Epidermal melanocyte (primary cell): Measurements from ENCODE around the gene MGAT4A.
"Not testable (repeated sequence)": the region's sequence is repeated elsewhere in the genome, so short reads cannot be mapped to it uniquely, and the experiment has no call there.

Experiments
- DNase-seq: peaks from one replicate; pipeline ENCODE4 v3.0.0; 2011; ENCODE audit warnings: low spot score; ENCODE audit not compliant: insufficient read length

Gene MGAT4A

GRCh38 chr2:98730053-98730706 lies 752 bp downstream of the MGAT4A start:
- no peak for DNase-seq

GRCh38 chr2:98729652-98730051 lies 1.3 kb downstream of the MGAT4A start:
- no peak for DNase-seq

DNA sequence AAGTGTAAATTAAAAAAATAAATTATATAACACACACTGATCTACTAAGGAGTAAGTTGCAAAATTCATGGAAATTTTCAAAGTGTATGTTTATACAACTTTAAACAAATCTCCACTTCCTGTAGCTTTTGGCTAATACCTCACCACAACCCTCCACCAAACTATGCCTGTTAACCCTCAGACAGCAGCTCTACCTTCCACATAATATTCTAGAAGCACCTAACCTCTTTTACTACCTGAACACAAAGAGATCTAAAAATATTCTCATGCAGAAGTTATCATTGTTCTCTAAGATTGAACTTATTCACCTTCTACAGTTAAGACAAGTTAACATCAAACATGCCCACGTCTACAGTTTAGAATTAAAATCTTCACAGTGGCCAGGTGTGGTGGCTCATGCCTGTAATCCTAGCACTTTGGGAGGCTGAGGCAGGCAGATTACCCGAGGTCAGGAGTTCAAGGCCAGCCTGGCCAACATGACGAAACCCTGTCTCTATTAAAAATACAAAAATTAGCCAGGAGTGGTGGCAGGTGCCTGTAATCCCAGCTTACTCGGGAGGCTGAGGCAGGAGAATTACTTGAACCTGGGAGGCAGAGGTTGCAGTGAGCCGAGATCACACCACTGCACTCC lies 2.7 kb downstream of the MGAT4A start:
- DNase-seq = not testable (repeated sequence)

GRCh38 chr2:98727369-98728087 lies 3.4 kb downstream of the MGAT4A start:
- DNase-seq = no peak

DNA sequence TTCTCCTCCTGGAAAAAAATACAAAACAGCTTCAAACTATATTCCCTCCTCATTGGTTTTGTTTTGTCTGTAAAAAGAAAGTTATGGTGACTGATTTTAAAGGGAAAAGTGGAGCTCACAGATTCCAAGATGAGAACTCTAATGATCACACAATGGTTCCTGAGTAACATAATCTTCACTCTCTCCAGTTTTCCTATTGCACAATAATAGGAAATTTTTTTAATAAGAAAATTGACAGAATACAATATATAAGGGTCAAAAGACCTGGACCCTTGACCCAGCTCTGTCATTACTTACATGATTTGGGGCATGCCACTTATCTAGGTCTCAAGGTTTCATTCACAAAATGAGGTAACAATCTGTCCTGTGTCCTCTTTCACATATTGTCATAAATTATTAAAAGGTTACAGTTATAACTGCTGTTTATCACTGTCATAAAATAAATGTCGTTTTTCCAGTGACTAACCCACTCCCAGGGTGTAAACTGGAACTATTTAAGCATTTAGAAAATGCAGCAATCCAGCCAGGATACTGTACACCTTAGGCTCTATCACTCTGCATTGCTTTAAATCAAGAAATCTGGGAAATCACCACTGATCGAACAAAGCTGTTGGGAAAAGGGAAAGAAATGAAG lies 4.1 kb downstream of the MGAT4A start:
- DNase-seq = no peak

DNA sequence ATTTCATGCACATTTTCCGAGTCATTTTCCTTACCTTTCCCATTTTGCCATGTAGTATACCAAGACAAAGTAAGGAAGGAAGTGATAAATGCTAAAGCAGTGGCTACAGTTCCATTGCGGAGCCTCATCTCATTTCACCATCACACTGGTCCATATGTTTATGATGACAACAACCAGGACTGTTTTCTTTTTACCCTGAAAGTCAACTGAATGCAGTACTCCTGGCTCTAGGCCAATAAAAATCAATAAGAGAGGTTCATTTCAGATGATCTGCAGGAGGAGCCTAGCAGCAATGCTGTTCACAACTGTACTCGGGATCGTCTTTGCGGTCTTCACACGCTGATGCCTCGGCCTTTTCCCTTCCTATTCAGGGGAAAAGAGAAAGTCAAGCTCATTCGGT lies 4.7 kb downstream of the MGAT4A start:
- no peak for DNase-seq

DNA sequence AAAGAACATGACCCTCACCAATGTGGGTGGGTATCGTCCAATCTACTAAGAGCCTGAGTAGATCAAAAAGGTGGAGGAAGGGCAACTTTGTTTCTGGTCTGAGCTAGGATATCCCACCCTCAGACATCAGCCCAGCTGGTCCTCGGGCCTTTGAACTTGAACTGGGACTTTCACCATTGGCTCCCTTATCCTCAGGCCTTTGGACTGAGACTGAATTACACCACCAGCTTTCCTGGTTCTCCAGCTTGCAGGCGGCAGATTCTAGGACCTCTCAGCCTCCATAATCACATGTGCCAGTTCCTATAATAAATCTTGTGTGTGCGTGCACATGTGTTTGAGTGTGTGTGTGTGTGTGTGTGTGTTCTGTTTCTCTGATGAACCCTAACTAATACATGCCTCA lies 10.6 kb downstream of the MGAT4A start:
- no peak for DNase-seq

GRCh38 chr2:98717621-98718020 lies 13.3 kb downstream of the MGAT4A start:
- no peak for DNase-seq

- no peak for DNase-seq
Observed at GRCh38 chr2:98716786-98717185, 14.1 kb downstream of the MGAT4A start.

DNA sequence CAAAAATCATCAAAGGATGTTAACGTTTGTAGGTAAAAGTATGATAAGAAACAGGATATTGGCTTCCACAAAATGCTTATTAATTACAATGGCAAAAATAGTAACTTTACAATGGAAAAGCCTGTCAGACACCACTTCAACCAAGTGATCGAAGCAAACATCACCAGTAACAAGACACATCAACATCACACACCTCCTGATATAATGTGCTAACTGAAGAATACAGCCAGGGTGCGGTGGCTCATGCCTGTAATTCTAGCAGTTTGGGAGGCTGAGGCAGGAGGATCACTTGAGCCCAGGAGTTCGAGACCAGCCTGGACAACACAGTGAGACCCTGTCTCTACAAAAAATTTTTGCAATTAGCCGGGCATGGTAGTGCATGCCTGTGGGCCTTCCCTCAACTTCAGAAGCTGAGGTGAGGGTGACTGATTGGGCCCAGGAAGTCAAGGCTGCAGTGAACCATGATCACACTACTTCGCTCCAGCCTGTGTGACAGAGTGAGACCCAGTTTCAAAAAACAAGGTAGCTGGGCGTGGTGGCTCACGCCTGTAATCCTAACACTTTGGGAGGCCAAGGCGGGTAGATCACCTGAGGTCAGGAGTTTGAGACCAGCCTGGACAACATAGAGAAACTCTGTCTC lies 15.0 kb downstream of the MGAT4A start:
- no peak for DNase-seq

DNA sequence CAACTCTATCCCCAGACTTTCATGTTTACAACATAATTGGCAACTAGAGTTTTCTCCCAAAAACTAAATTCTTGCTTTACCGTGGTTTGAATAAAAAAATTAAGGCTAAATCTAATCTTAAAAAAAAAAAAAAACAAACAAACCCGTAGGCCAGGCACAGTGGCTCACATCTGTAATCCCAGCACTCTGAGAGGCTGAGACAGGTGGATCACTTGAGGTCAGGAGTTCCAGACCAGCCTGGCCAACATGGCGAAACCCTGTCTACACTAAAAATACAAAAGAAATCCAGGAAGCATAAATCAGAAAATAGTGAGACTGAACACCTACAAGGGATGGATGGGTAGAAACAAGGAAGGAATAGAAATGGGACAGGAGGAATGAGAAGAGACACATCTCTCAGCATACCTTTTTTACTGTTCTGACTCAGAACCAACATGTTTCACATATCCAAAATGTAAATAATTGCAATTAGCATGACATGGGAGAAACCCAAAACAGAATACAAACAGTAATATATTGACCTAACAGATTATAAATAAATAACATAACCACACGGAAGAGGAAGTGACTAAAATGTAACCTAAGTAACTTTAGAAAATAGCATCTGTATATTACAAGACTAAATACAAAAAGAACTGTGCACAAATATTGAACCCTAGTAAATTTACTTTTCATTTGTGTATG lies 17.5 kb downstream of the MGAT4A start:
- no peak for DNase-seq

- no peak for DNase-seq
Observed at GRCh38 chr2:98712145-98712544, 18.8 kb downstream of the MGAT4A start.

DNA sequence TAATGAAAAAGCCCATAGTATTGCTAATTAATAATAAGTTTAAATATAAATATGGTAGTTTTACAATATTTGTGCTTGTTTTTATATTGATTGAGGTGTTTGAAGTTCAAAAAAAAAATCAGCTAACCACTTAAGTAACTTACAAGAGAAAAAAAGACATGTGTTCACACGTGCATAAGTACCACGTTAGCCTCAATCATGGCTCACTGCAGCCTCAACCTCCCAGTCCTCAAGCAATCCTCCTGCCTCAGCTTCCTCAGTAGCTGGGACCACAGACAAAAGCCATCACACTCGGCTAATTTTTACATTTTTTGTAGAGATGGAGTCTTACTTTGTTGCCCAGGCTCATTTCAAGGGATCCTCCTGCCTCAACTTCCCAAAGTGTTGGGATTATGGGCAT lies 19.4 kb downstream of the MGAT4A start:
- DNase-seq = no peak

DNA sequence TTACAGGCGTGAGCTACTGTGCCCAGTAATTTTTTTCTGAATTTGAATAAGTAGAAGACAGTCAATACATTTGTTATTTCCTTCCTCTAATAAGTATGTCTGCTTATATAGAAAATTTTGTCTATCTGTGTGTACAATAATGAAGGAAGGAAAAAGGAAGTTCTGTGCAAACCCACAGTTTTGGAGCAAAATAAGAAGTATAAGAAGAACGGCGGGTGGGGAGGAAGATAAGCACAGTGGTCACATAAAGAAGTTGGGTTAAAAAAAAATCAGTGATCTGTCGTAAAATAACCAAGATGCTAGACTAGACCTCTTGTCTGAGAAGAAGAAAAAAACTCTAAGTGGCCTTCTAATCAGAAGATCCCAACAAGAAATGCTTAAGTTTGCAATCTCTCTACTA lies 20.2 kb downstream of the MGAT4A start:
- no peak for DNase-seq

GRCh38 chr2:98709535-98709934 lies 21.4 kb downstream of the MGAT4A start:
- DNase-seq = no peak

GRCh38 chr2:98708396-98709186 lies 22.3 kb downstream of the MGAT4A start:
- DNase-seq = no peak

- DNase-seq = no peak
Observed at GRCh38 chr2:98706591-98706990, 24.3 kb downstream of the MGAT4A start.

GRCh38 chr2:98705333-98705617 lies 25.7 kb downstream of the MGAT4A start:
- DNase-seq = no peak

DNA sequence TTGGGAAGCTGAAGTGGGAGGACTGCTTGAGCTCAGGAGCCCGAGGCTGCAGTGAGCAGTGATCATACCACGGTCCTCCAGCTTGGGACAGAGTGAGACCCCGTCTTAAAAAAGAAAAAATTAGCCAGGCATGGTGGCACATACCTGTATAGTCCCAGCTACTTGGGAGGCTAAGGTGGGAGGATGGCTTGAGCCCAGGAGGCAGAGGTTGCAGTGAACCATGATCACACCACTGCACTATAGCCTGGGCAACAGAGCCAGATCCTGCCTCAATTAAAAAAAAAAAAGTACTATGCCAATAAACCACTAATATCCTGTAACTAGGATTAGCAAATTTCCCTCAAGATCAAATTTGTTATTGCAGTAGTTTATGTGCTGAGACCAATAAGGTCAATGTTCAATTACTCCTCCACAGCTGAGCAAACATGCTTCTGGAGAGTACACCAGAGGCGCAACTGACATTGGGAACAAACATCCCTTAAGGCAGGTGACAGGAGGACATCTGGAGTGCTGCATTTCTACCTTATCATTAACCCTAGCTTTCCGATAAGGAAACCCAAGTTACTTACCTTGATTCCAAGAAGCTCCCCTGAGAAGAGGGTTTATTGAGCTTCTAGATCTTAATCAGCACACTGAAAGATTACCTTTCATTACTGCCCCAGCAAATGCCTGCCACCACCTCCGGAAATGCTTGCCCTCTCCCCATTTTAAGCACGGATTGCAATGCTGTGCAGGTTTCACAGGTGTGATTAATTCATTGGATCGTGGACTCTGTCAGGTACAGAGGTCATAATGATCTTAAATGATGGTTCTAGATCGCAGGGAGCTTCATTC lies 26.2 kb downstream of the MGAT4A start:
- DNase-seq = no peak

GRCh38 chr2:98703738-98704137 lies 27.2 kb downstream of the MGAT4A start:
- DNase-seq = no peak
